Stomach (tissue), 4 donors: Measurements from ENCODE around the gene AQP2.

ENCODE experiments used
- CTCF ChIP-seq, 7 experiments: fragments of 450-650 bp in 4 of 7; fragments of 200-600 bp in 3 of 7; sonication (generic) in 3 of 7; IDR thresholded peaks; one replicate each; pipeline ENCODE4 v1.5.1; 2016 to 2019; ENCODE audit warnings: antibody characterized with exemption in 7 of 7, control low read depth in 2 of 7, mild to moderate bottlenecking in 1 of 7
- EP300 ChIP-seq: sonication (generic); formaldehyde crosslinking; IDR thresholded peaks from one replicate; pipeline ENCODE4 v1.6.1; 2017; ENCODE audit warnings: antibody characterized with exemption
- POLR2A ChIP-seq, 4 donors: fragments of 450-650 bp; IDR thresholded peaks; one replicate each; pipeline ENCODE4 v1.6.1; 2016; ENCODE audit warnings: antibody characterized with exemption in 4 of 4, control low read depth in 2 of 4, mild to moderate bottlenecking in 1 of 4, moderate library complexity in 1 of 4
- POLR2AphosphoS5 ChIP-seq, 3 donors: sonication (generic); formaldehyde crosslinking; IDR thresholded peaks; one replicate each; pipeline ENCODE4 v1.6.1; 2016; ENCODE audit warnings: antibody characterized with exemption in 3 of 3

- TF ChIP-seq POLR2AphosphoS5 (IDR thresholded peaks at IDR 0.05), result no peak
- TF ChIP-seq CTCF (IDR thresholded peaks at IDR 0.05), result no peak
- no peak for TF ChIP-seq POLR2A (IDR thresholded peaks at IDR 0.05)
- no peak for TF ChIP-seq EP300
Measured at GRCh38 chr12:49960474-49961110, 10.1 kb downstream of the AQP2 start.
